Parathyroid adenoma (tissue), 2 donors: Measurements from ENCODE around the gene NOL9.
"Not testable (repeated sequence)": the region's sequence is repeated elsewhere in the genome, so short reads cannot be mapped to it uniquely, and the experiment has no call there.

Experiments
- H2AFZ ChIP-seq: fragments of 300-600 bp; sonication (generic); one replicate; pipeline ENCODE4 v1.7.0; 2017; ENCODE audit warnings: antibody characterized with exemption, mild to moderate bottlenecking
- H3K27ac ChIP-seq: fragments of 300-600 bp; sonication (generic); one replicate; pipeline ENCODE4 v1.7.0; 2017
- H3K27me3 ChIP-seq: fragments of 300-600 bp; sonication (generic); one replicate; pipeline ENCODE4 v1.7.0; 2017; ENCODE audit warnings: low read length; ENCODE audit not compliant: control insufficient read depth, insufficient read depth
- H3K36me3 ChIP-seq: fragments of 300-600 bp; sonication (generic); one replicate; pipeline ENCODE4 v1.7.0; 2017; ENCODE audit warnings: low read length; ENCODE audit not compliant: control insufficient read depth, insufficient read depth
- H3K4me1 ChIP-seq: fragments of 300-600 bp; sonication (generic); one replicate; pipeline ENCODE4 v1.7.0; 2017; ENCODE audit warnings: control low read depth
- H3K4me2 ChIP-seq: fragments of 300-600 bp; sonication (generic); one replicate; pipeline ENCODE4 v1.7.0; 2017; ENCODE audit warnings: low read length
- H3K4me3 ChIP-seq: fragments of 300-600 bp; sonication (generic); one replicate; pipeline ENCODE4 v1.7.0; 2017; ENCODE audit warnings: low read depth, low read length
- H3K79me2 ChIP-seq: fragments of 300-600 bp; sonication (generic); one replicate; pipeline ENCODE4 v1.7.0; 2017; ENCODE audit warnings: control low read depth
- H3K9ac ChIP-seq: fragments of 300-600 bp; sonication (generic); one replicate; pipeline ENCODE4 v1.7.0; 2017; ENCODE audit warnings: mild to moderate bottlenecking
- H3K9me3 ChIP-seq: fragments of 300-600 bp; sonication (generic); one replicate; pipeline ENCODE4 v1.7.0; 2017; ENCODE audit warnings: low read length; ENCODE audit not compliant: control insufficient read depth
- CTCF ChIP-seq: fragments of 300-600 bp; sonication (generic); IDR thresholded peaks from one replicate; pipeline ENCODE4 v1.7.0; 2017; ENCODE audit warnings: antibody characterized with exemption, mild to moderate bottlenecking
- donor health status: primary hyperparathyroidism.

NOL9 gene

GRCh38 chr1:6496365-6496721 lies 58.0 kb downstream of the NOL9 start:
- peak overlapping the region; percentile 54 for H3K27ac ChIP-seq
- H3K79me2 ChIP-seq: no peaks in the 10 kb centered on the region
- no peaks in the 10 kb centered on the region for H3K27me3 ChIP-seq
- no peak for TF ChIP-seq CTCF
- peak overlapping the region; percentile 41 for H3K4me3 ChIP-seq
- H2AFZ ChIP-seq: no peak overlapping the region
- peak overlapping the region; percentile 93 for H3K4me2 ChIP-seq
- no peak overlapping the region for H3K9ac ChIP-seq
- no peaks in the 10 kb centered on the region for H3K9me3 ChIP-seq
- H3K36me3 ChIP-seq: no peaks in the 10 kb centered on the region
- H3K4me1 ChIP-seq: peaks cover 7% of the 10 kb centered on the region

GRCh38 chr1:6495540-6496364 lies 58.6 kb downstream of the NOL9 start:
- H3K4me1 ChIP-seq: peaks cover 7% of the 10 kb centered on the region
- H3K4me3 ChIP-seq: no peak overlapping the region

GRCh38 chr1:6495041-6495441 lies 59.3 kb downstream of the NOL9 start:
- no peak for TF ChIP-seq CTCF
- H3K79me2 ChIP-seq: no peaks in the 10 kb centered on the region
- H3K9ac ChIP-seq: no peak overlapping the region
- no peaks in the 10 kb centered on the region for H3K27me3 ChIP-seq
- no peak overlapping the region for H2AFZ ChIP-seq
- no peaks in the 10 kb centered on the region for H3K9me3 ChIP-seq
- H3K4me2 ChIP-seq: no peak overlapping the region
- H3K4me3 ChIP-seq: no peak overlapping the region
- H3K4me1 ChIP-seq: peaks cover 7% of the 10 kb centered on the region
- peak overlapping the region; percentile 66 for H3K27ac ChIP-seq
- no peaks in the 10 kb centered on the region for H3K36me3 ChIP-seq

More at GRCh38 chr1:6495540-6496364, 58.6 kb downstream of the NOL9 start:
- Histone ChIP-seq H3K36me3 (no peaks in the 10 kb centered on the region), H3K9ac (no peak overlapping the region), H3K79me2 (no peaks in the 10 kb centered on the region), H3K9me3 (no peaks in the 10 kb centered on the region), H3K4me2 (no peak overlapping the region), H2AFZ (no peak overlapping the region), H3K27me3 (no peaks in the 10 kb centered on the region), H3K27ac (peak overlapping the region; percentile 54)
- no peak for TF ChIP-seq CTCF

- Histone ChIP-seq H3K4me2 (no peak overlapping the region), H3K4me1 (peaks cover 7% of the 10 kb centered on the region), H3K36me3 (no peaks in the 10 kb centered on the region), H3K9me3 (no peaks in the 10 kb centered on the region), H3K4me3 (no peak overlapping the region), H3K79me2 (no peaks in the 10 kb centered on the region), H3K9ac (no peak overlapping the region), H3K27me3 (no peaks in the 10 kb centered on the region), H2AFZ (no peak overlapping the region), H3K27ac (peak overlapping the region; percentile 66)
- TF ChIP-seq CTCF: no peak
Observed at GRCh38 chr1:6494627-6495026, 59.7 kb downstream of the NOL9 start.

DNA sequence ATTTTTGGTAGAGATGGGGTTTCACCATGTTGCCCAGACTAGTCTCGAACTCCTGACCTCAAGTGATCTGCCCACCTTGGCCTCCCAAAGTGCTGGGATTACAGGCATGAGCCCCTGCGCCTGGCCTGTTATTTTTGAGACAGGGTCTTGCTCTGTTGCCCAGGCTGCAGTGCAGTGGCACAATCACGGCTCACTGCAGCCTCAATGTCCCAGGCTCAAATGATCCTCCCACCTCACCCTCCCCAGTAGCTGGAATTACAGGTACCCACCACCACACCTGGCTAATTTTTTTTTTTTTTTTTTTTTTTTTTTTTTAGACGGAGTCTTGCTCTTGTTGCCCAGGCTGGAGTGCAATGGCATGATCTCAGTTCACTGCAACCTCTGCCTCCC lies 60.5 kb downstream of the NOL9 start:
- not testable (repeated sequence) for H3K4me3 ChIP-seq, H3K79me2 ChIP-seq, H3K4me1 ChIP-seq, H3K36me3 ChIP-seq, H3K27ac ChIP-seq, H3K9me3 ChIP-seq, H3K9ac ChIP-seq, H3K27me3 ChIP-seq, H3K4me2 ChIP-seq, H2AFZ ChIP-seq
